Endothelial cell of umbilical vein (primary cell): ENCODE results near the gene ERBB4. TPM values are rescaled to one million over a fixed set of nuclear protein-coding genes. Genes with fewer than 3 reads are reported as not detected.

ENCODE experiments used
- BruUV-seq: library from RNA; stranded (reverse); fragments of 400-500 nt; replicated peaks from 2 replicates; lab custom pipeline; 2021; lab: Mats Ljungman, UMichigan
- CTCF ChIA-PET: fragments of 300-600, 350-600 bp; sonication (Branson Sonifier 250); formaldehyde crosslinking; loops from one replicate; lab custom pipeline; 2021; ENCODE audit warnings: antibody characterized with exemption, inconsistent platforms; lab: Charles Lee
- POLR2A ChIA-PET: fragments of 300-600, 350-600 bp; sonication (Branson Sonifier 250); formaldehyde crosslinking; loops from one replicate; lab custom pipeline; 2021; ENCODE audit warnings: antibody characterized with exemption, inconsistent platforms; lab: Charles Lee
- DNase-seq: peaks from one replicate; pipeline ENCODE4 v3.0.0-alpha.2; 2011; ENCODE audit warnings: low read depth, low spot score
- FAIRE-seq: peaks from 2 replicates; lab custom pipeline; 2011; peaks lifted over from hg19 to GRCh38; lab: Jason Lieb, UNC
- H2AFZ ChIP-seq: 2 replicates; pipeline ENCODE4 v1.6.0; 2012; ENCODE audit warnings: low read depth, low read length, control low read depth, inconsistent platforms
- H3K27ac ChIP-seq: 2 replicates; pipeline ENCODE4 v1.5.1; 2011; ENCODE audit warnings: low read depth, mild to moderate bottlenecking, control low read depth, low read length, moderate library complexity; ENCODE audit not compliant: insufficient read depth
- H3K27me3 ChIP-seq, 2 experiments: 2 replicates each; pipeline versions ENCODE4 v1.6.0 to v1.6.1; 2011; ENCODE audit warnings: low read length in 2 of 2, mixed read lengths in 1 of 2; ENCODE audit not compliant: control insufficient read depth in 2 of 2, insufficient read depth in 2 of 2
- H3K36me3 ChIP-seq, 2 experiments: 2 replicates in 1 of 2; 3 replicates in 1 of 2; pipeline ENCODE4 v1.5.1; 2011; ENCODE audit warnings: low read length in 2 of 2, mild to moderate bottlenecking in 1 of 2, moderate library complexity in 1 of 2; ENCODE audit not compliant: control insufficient read depth in 2 of 2, insufficient read depth in 2 of 2; ENCODE audit errors: extremely low read depth in 1 of 2
- H3K4me1 ChIP-seq: 3 replicates; pipeline ENCODE4 v1.5.1; 2011; ENCODE audit warnings: mild to moderate bottlenecking, low read length; ENCODE audit not compliant: control insufficient read depth, insufficient read depth; ENCODE audit errors: extremely low read depth
- H3K4me2 ChIP-seq: 2 replicates; pipeline ENCODE4 v1.6.1; 2011; ENCODE audit warnings: low read length, control low read depth, mixed read lengths; ENCODE audit not compliant: insufficient read depth
- H3K4me3 ChIP-seq, 3 experiments: fragments of 200-600 bp in 1 of 3; sonication (generic), shearing (Covaris generic) in 1 of 3; replicated peaks in 1 of 3; 2 replicates each; pipeline ENCODE4 v1.5.1; 2011 to 2016; ENCODE audit warnings: control low read depth in 3 of 3, low read length in 3 of 3, mild to moderate bottlenecking in 2 of 3, inconsistent platforms in 1 of 3, low read depth in 1 of 3, moderate library complexity in 1 of 3; ENCODE audit not compliant: insufficient read depth in 1 of 3
- H3K79me2 ChIP-seq: 2 replicates; pipeline ENCODE4 v1.6.0; 2012; ENCODE audit warnings: low read length, inconsistent platforms; ENCODE audit not compliant: control insufficient read depth, insufficient read depth
- H3K9ac ChIP-seq: replicated peaks from 2 replicates; pipeline ENCODE3; 2011; ENCODE audit warnings: low read length, control low read depth; ENCODE audit not compliant: insufficient read depth; ENCODE audit errors: extremely low read depth
- H3K9me1 ChIP-seq: replicated peaks from 3 replicates; pipeline ENCODE4 v1.6.0; 2011; ENCODE audit warnings: mild to moderate bottlenecking, low read length; ENCODE audit not compliant: control insufficient read depth, insufficient read depth; ENCODE audit errors: extremely low read depth
- H3K9me3 ChIP-seq: replicated peaks from 2 replicates; pipeline ENCODE4 v1.5.1; 2012; ENCODE audit warnings: low read length, inconsistent platforms; ENCODE audit not compliant: control insufficient read depth, insufficient read depth
- H4K20me1 ChIP-seq: replicated peaks from 2 replicates; pipeline ENCODE3; 2011; ENCODE audit warnings: mild to moderate bottlenecking, low read length; ENCODE audit not compliant: control insufficient read depth, insufficient read depth; ENCODE audit errors: extremely low read depth
- CTCF ChIP-seq, 2 donors: IDR thresholded peaks; 1 replicate in 1 of 2; 2 replicates in 1 of 2; pipeline ENCODE4 v1.5.1; 2011; ENCODE audit warnings: low read length in 2 of 2, mild to moderate bottlenecking in 2 of 2, moderate library complexity in 2 of 2, control low read depth in 1 of 2, inconsistent platforms in 1 of 2, low read depth in 1 of 2; ENCODE audit not compliant: insufficient read depth in 1 of 2; ENCODE audit errors: extremely low read depth in 1 of 2
- EZH2 ChIP-seq: IDR thresholded peaks from 2 replicates; pipeline ENCODE4 v1.6.1; 2012; ENCODE audit warnings: borderline replicate concordance, low read depth, mild to moderate bottlenecking, moderate library complexity, low read length, inconsistent platforms; ENCODE audit not compliant: severe bottlenecking
- FOS ChIP-seq: IDR thresholded peaks from 2 replicates; pipeline ENCODE4 v1.6.1; 2011; ENCODE audit warnings: mild to moderate bottlenecking, low read length, moderate library complexity, borderline replicate concordance; ENCODE audit not compliant: insufficient read depth
- GATA2 ChIP-seq: IDR thresholded peaks from 2 replicates; pipeline ENCODE4 v1.7.0; 2011; ENCODE audit warnings: low read depth, mild to moderate bottlenecking, moderate library complexity, mixed read lengths, low read length; ENCODE audit not compliant: insufficient read length, insufficient read depth
- JUN ChIP-seq: IDR thresholded peaks from 2 replicates; pipeline ENCODE4 v1.6.1; 2011; ENCODE audit warnings: borderline replicate concordance, low read depth; ENCODE audit not compliant: insufficient read length, insufficient read depth
- MAX ChIP-seq: IDR thresholded peaks from 2 replicates; pipeline ENCODE4 v1.6.1; 2011; ENCODE audit not compliant: insufficient read depth, insufficient read length
- MYC ChIP-seq: IDR thresholded peaks from one replicate; pipeline ENCODE4 v1.6.1; 2011; ENCODE audit warnings: mild to moderate bottlenecking, low read depth, low read length
- POLR2A ChIP-seq: IDR thresholded peaks from 2 replicates; pipeline ENCODE4 v1.6.1; 2012; ENCODE audit warnings: low read depth, mild to moderate bottlenecking, control low read depth, low read length
- POLR2AphosphoS5 ChIP-seq: IDR thresholded peaks from 2 replicates; pipeline ENCODE4 v1.6.1; 2012; ENCODE audit warnings: low read depth, mild to moderate bottlenecking, control low read depth, low read length, moderate library complexity; ENCODE audit not compliant: insufficient read depth
- dilution Hi-C: fragments of 300-500 bp; cut with MboI; formaldehyde crosslinking; loops from one replicate; pipeline ENCODE4 v1.15.0; 2019; ENCODE audit warnings: low sequenced_read_pairs; ENCODE audit not compliant: extremely low pct_ligation_motif_present
- intact Hi-C: fragments of 100-400 bp; cut with micrococcal nuclease; formaldehyde crosslinking; loops from one replicate; pipeline ENCODE4 v1.10.0; 2022
- polyA plus RNA-seq, 4 experiments: library from polyadenylated mRNA; depleted of rRNA in 3 of 4; stranded (reverse) in 3 of 4; unstranded in 1 of 4; fragments of >200 nt; gene quantifications; 2 replicates each; pipeline versions ENCODE4 v1.2.1 to v1.2.3, GENCODE V29; 2011 to 2012; ENCODE audit warnings: missing spikeins in 1 of 4
- total RNA-seq: library from RNA; stranded (reverse); gene quantifications from 2 replicates; pipeline ENCODE4 v1.2.3, GENCODE V29; 2021

Gene ERBB4
- total and polyA plus RNA-seq, 2 donors (not counting 3 experiments of a cell fraction or from before 2014, with no cell fraction given), result 0.01 to 0.27 TPM

GRCh38 chr2:212099658-212100057, 438.9 kb downstream of the ERBB4 start:
- H3K9ac ChIP-seq, result no peak overlapping the region
- no peak for TF ChIP-seq MAX
- no peak for TF ChIP-seq EZH2
- TF ChIP-seq MYC, result no peak
- TF ChIP-seq JUN, result no peak
- no peak for TF ChIP-seq POLR2AphosphoS5
- TF ChIP-seq GATA2, result no peak
- no peak for TF ChIP-seq POLR2A
- TF ChIP-seq FOS, result no peak
- TF ChIP-seq CTCF (IDR thresholded peaks at IDR 0.05; ENCODE audit: extremely low read depth in 1 of 2, insufficient read depth in 1 of 2, low read depth in 1 of 2, low read length in 2 of 2), result no peak
- H3K9me1 ChIP-seq, result no peaks in the 10 kb centered on the region
- no peaks in the 10 kb centered on the region for H3K36me3 ChIP-seq
- no peak for DNase-seq
- H3K4me3 ChIP-seq, result no peak overlapping the region
- intact Hi-C loops, result no loop called here
- no peak overlapping the region for H3K4me2 ChIP-seq
- BruUV-seq, result no TSS peak
- no peaks in the 10 kb centered on the region for H4K20me1 ChIP-seq
- no peaks in the 10 kb centered on the region for H3K79me2 ChIP-seq
- H3K27me3 ChIP-seq, result no peaks in the 10 kb centered on the region
- H2AFZ ChIP-seq, result no peak overlapping the region
- ChIA-PET CTCF (interaction anchor here (1.3 kb wide), 1 partner anchor 10 kb away, joined by 5 read pairs; no protein-coding TSS in a partner anchor), POLR2A (no interaction called here)
- FAIRE-seq, result no peak
- H3K27ac ChIP-seq, result no peak overlapping the region
- H3K4me1 ChIP-seq, result peaks cover 3% of the 10 kb centered on the region
- no peaks in the 10 kb centered on the region for H3K9me3 ChIP-seq
- dilution Hi-C loops, result no loop called here
